H1 (cell line): ENCODE data around the gene MUC7. TPM values are rescaled to one million over a fixed set of nuclear protein-coding genes. Genes with fewer than 3 reads are reported as not detected.

Source experiments
- polyA plus RNA-seq, 7 experiments: library from polyadenylated mRNA; depleted of rRNA in 3 of 7; stranded (reverse) in 5 of 7; unstranded in 2 of 7; fragments of >200 nt in 5 of 7; fragments of 200-250 nt in 2 of 7; gene quantifications; 1 replicate in 5 of 7; 2 replicates in 1 of 7; 4 replicates in 1 of 7; pipeline versions ENCODE4 v1.2.1 to v1.2.3, GENCODE V29; 2011 to 2013; ENCODE audit warnings: missing spikeins in 2 of 7, mixed read lengths in 2 of 7
- total RNA-seq: library from RNA; stranded (reverse); fragmentation: NEBNext Ultra II Directional; extraction: Animal tissue kit (Norgen Biotek cat#: 25700); gene quantifications from 2 replicates; pipeline ENCODE4 v1.2.1, GENCODE V29; 2021

The MUC7 gene
- total and polyA plus RNA-seq, 2 of the 8 experiments (the other 6 are each of a cell fraction or from before 2014, with no cell fraction given) = not detected

Other genes starting within 250 kb of the MUC7 start
- gene FDCSP, start 246.1 kb upstream of the MUC7 start, total RNA-seq = not detected in 2 replicates
- not detected in 2 replicates for gene FDCSP, start 246.1 kb upstream of the MUC7 start, polyA plus RNA-seq (2011; rRNA removed)
- gene CSN3, start 229.6 kb upstream of the MUC7 start, total RNA-seq = not detected in 2 replicates
- gene CSN3, start 229.6 kb upstream of the MUC7 start, polyA plus RNA-seq (2011; rRNA removed) = not detected in 2 replicates
- gene CABS1, start 137.2 kb upstream of the MUC7 start, total RNA-seq = not detected in 2 replicates
- gene CABS1, start 137.2 kb upstream of the MUC7 start, polyA plus RNA-seq (2011; rRNA removed) = 0.03 TPM in 1 of 2 replicates, not detected in the other
- gene SMR3A, start 111.4 kb upstream of the MUC7 start, total RNA-seq = not detected in 2 replicates
- not detected in 2 replicates for gene SMR3A, start 111.4 kb upstream of the MUC7 start, polyA plus RNA-seq (2011; rRNA removed)
- not detected in 2 replicates for gene SMR3B, start 89.1 kb upstream of the MUC7 start, total RNA-seq
- gene SMR3B, start 89.1 kb upstream of the MUC7 start, polyA plus RNA-seq (2011; rRNA removed) = not detected in 2 replicates
- not detected in 2 replicates for gene OPRPN, start 74.3 kb upstream of the MUC7 start, total RNA-seq
- gene OPRPN, start 74.3 kb upstream of the MUC7 start, polyA plus RNA-seq (2011; rRNA removed) = not detected in 2 replicates
- gene AMTN, start 46.4 kb downstream of the MUC7 start, total RNA-seq = not detected in 2 replicates
- gene AMTN, start 46.4 kb downstream of the MUC7 start, polyA plus RNA-seq (2011; rRNA removed) = not detected in 2 replicates
- not detected in 2 replicates for gene AMBN, start 120.1 kb downstream of the MUC7 start, total RNA-seq
- not detected in 2 replicates for gene AMBN, start 120.1 kb downstream of the MUC7 start, polyA plus RNA-seq (2011; rRNA removed)
- not detected in 2 replicates for gene ENAM, start 156.5 kb downstream of the MUC7 start, total RNA-seq
- not detected in 2 replicates for gene ENAM, start 156.5 kb downstream of the MUC7 start, polyA plus RNA-seq (2011; rRNA removed)
- not detected in 2 replicates for gene JCHAIN, start 194.3 kb downstream of the MUC7 start, total RNA-seq
- gene JCHAIN, start 194.3 kb downstream of the MUC7 start, polyA plus RNA-seq (2011; rRNA removed) = not detected in 2 replicates
- 50.6 and 51.3 TPM in 2 replicates for gene UTP3, start 216.3 kb downstream of the MUC7 start, total RNA-seq
- 11.2 and 11.8 TPM in 2 replicates for gene UTP3, start 216.3 kb downstream of the MUC7 start, polyA plus RNA-seq (2011; rRNA removed)
- gene RUFY3, start 249.8 kb downstream of the MUC7 start, total RNA-seq = 33.1 and 36.0 TPM in 2 replicates
- 6.3 and 7.8 TPM in 2 replicates for gene RUFY3, start 249.8 kb downstream of the MUC7 start, polyA plus RNA-seq (2011; rRNA removed)